H1 (cell line): ENCODE measurements around the gene CCDC83. TPM values are rescaled to one million over a fixed set of nuclear protein-coding genes. Genes with fewer than 3 reads are reported as not detected.
"Not testable (repeated sequence)": the region's sequence is repeated elsewhere in the genome, so short reads cannot be mapped to it uniquely, and the experiment has no call there.

Experiments used
- CTCF ChIA-PET: fragments of 300-600 bp; sonication (Branson Sonifier 250); formaldehyde crosslinking; loops from one replicate; lab custom pipeline; 2021; ENCODE audit not compliant: partially characterized antibody; lab: Charles Lee
- POLR2A ChIA-PET: fragments of 300-600 bp; sonication (Branson Sonifier 250); formaldehyde crosslinking; loops from one replicate; lab custom pipeline; 2021; ENCODE audit warnings: inconsistent platforms; ENCODE audit not compliant: partially characterized antibody; lab: Charles Lee
- DNase-seq, 2 experiments: peaks; one replicate each; pipeline versions ENCODE4 v3.0.0 to v3.0.0-alpha.2; 2010 to 2022; ENCODE audit warnings: low spot score in 2 of 2, low read depth in 1 of 2, mixed read lengths in 1 of 2
- FAIRE-seq: peaks from 2 replicates; lab custom pipeline; 2011; peaks lifted over from hg19 to GRCh38; lab: Jason Lieb, UNC
- H2AFZ ChIP-seq: 2 replicates; pipeline ENCODE4 v1.8.1; 2012; ENCODE audit warnings: low read length, inconsistent platforms
- H2AK5ac ChIP-seq: 2 replicates; pipeline ENCODE4 v1.6.1; 2013; ENCODE audit warnings: low read depth, low read length
- H2BK120ac ChIP-seq: replicated peaks from 2 replicates; pipeline ENCODE3; 2013; ENCODE audit warnings: low read depth, low read length, inconsistent platforms
- H2BK12ac ChIP-seq: 2 replicates; pipeline ENCODE4 v1.6.1; 2013; ENCODE audit warnings: low read depth, low read length
- H2BK15ac ChIP-seq: 2 replicates; pipeline ENCODE4 v1.6.1; 2013; ENCODE audit warnings: low read length
- H2BK20ac ChIP-seq: 2 replicates; pipeline ENCODE4 v1.6.1; 2013; ENCODE audit warnings: low read length
- H2BK5ac ChIP-seq: 2 replicates; pipeline ENCODE4 v1.6.1; 2013; ENCODE audit warnings: low read depth, low read length
- H3K14ac ChIP-seq: 2 replicates; pipeline ENCODE4 v1.6.1; 2013; ENCODE audit warnings: inconsistent platforms; ENCODE audit not compliant: insufficient read length
- H3K18ac ChIP-seq: 2 replicates; pipeline ENCODE4 v1.6.1; 2013; ENCODE audit warnings: low read length; ENCODE audit errors: extremely low read depth
- H3K23ac ChIP-seq: 2 replicates; pipeline ENCODE4 v1.6.1; 2013; ENCODE audit warnings: inconsistent platforms; ENCODE audit not compliant: insufficient read length
- H3K23me2 ChIP-seq: 2 replicates; pipeline ENCODE4 v1.6.1; 2013; ENCODE audit warnings: low read depth, low read length
- H3K27ac ChIP-seq: 2 replicates; pipeline ENCODE4 v1.6.1; 2011; ENCODE audit warnings: low read depth, low read length, inconsistent platforms
- H3K27me3 ChIP-seq, 4 experiments: replicated peaks in 1 of 4; 1 replicate in 1 of 4; 2 replicates in 3 of 4; pipeline versions ENCODE4 v1.6.1 to v1.8.1; 2011 to 2013; ENCODE audit warnings: low read length in 3 of 4, mild to moderate bottlenecking in 3 of 4, inconsistent platforms in 2 of 4, mixed read lengths in 2 of 4, moderate library complexity in 1 of 4; ENCODE audit not compliant: control insufficient read depth in 3 of 4, insufficient read depth in 3 of 4; ENCODE audit errors: extremely low read depth in 1 of 4
- H3K36me3 ChIP-seq, 4 experiments: 2 replicates each; pipeline versions ENCODE4 v1.6.1 to v1.8.1; 2011 to 2013; ENCODE audit warnings: mild to moderate bottlenecking in 4 of 4, low read length in 3 of 4, moderate library complexity in 2 of 4, control low read depth in 1 of 4, inconsistent platforms in 1 of 4; ENCODE audit not compliant: insufficient read depth in 4 of 4, control insufficient read depth in 2 of 4
- H3K4ac ChIP-seq: replicated peaks from 2 replicates; pipeline ENCODE3; 2013; ENCODE audit warnings: low read length, low read depth, mixed read lengths, inconsistent platforms; ENCODE audit not compliant: insufficient read length
- H3K4me1 ChIP-seq, 4 experiments: replicated peaks in 1 of 4; 1 replicate in 1 of 4; 2 replicates in 3 of 4; pipeline versions ENCODE4 v1.6.1 to v1.8.1; 2011 to 2013; ENCODE audit warnings: low read length in 3 of 4, inconsistent platforms in 2 of 4, mixed read lengths in 1 of 4; ENCODE audit not compliant: insufficient read depth in 4 of 4, control insufficient read depth in 3 of 4
- H3K4me2 ChIP-seq, 2 experiments: 2 replicates each; pipeline versions ENCODE4 v1.6.1 to v1.8.1; 2011 to 2013; ENCODE audit warnings: low read depth in 2 of 2, low read length in 2 of 2, control low read depth in 1 of 2, inconsistent platforms in 1 of 2, mild to moderate bottlenecking in 1 of 2; ENCODE audit not compliant: insufficient read depth in 1 of 2
- H3K4me3 ChIP-seq, 4 experiments: fragments of 200-600, 300-600 bp in 1 of 4; sonication (generic), shearing (Covaris generic), sonication (Bioruptor Twin) in 1 of 4; 2 replicates each; pipeline versions ENCODE4 v1.5.1 to v1.8.1; 2011 to 2016; ENCODE audit warnings: low read length in 4 of 4, low read depth in 3 of 4, control low read depth in 2 of 4, inconsistent platforms in 2 of 4, mild to moderate bottlenecking in 2 of 4, mixed read lengths in 1 of 4, moderate library complexity in 1 of 4; ENCODE audit not compliant: insufficient read depth in 2 of 4; ENCODE audit errors: extremely low read depth in 1 of 4
- H3K56ac ChIP-seq: replicated peaks from 2 replicates; pipeline ENCODE3; 2013; ENCODE audit warnings: low read depth, mild to moderate bottlenecking, mixed read lengths, low read length, inconsistent platforms; ENCODE audit not compliant: insufficient read length
- H3K79me1 ChIP-seq: 2 replicates; pipeline ENCODE4 v1.6.1; 2013; ENCODE audit warnings: low read depth, low read length, control low read depth
- H3K79me2 ChIP-seq, 2 experiments: 2 replicates each; pipeline versions ENCODE4 v1.6.1 to v1.8.1; 2012 to 2013; ENCODE audit warnings: low read length in 2 of 2, mild to moderate bottlenecking in 2 of 2, inconsistent platforms in 1 of 2; ENCODE audit not compliant: insufficient read depth in 2 of 2, control insufficient read depth in 1 of 2
- H3K9ac ChIP-seq, 4 experiments: replicated peaks in 1 of 4; 1 replicate in 1 of 4; 2 replicates in 3 of 4; pipeline versions ENCODE4 v1.6.1 to v1.8.1; 2011 to 2013; ENCODE audit warnings: low read depth in 3 of 4, low read length in 3 of 4, control low read depth in 2 of 4, mild to moderate bottlenecking in 2 of 4, moderate library complexity in 2 of 4, inconsistent platforms in 1 of 4; ENCODE audit errors: extremely low read depth in 1 of 4
- H3K9me3 ChIP-seq, 2 experiments: 2 replicates each; pipeline versions ENCODE4 v1.6.1 to v1.8.1; 2012 to 2013; ENCODE audit warnings: mild to moderate bottlenecking in 2 of 2, moderate library complexity in 2 of 2, control low read depth in 1 of 2, inconsistent platforms in 1 of 2, low read depth in 1 of 2, low read length in 1 of 2, mixed read lengths in 1 of 2; ENCODE audit not compliant: insufficient read depth in 2 of 2
- H4K20me1 ChIP-seq, 2 experiments: replicated peaks in 1 of 2; 2 replicates each; pipeline versions ENCODE3 to v1.8.1; 2011 to 2013; ENCODE audit warnings: inconsistent platforms in 2 of 2, low read length in 2 of 2, mild to moderate bottlenecking in 1 of 2; ENCODE audit not compliant: insufficient read depth in 2 of 2, control insufficient read depth in 1 of 2
- H4K5ac ChIP-seq: 2 replicates; pipeline ENCODE4 v1.6.1; 2013; ENCODE audit warnings: low read length, low read depth, mixed read lengths, inconsistent platforms; ENCODE audit not compliant: insufficient read length
- H4K8ac ChIP-seq: 2 replicates; pipeline ENCODE4 v1.8.0; 2013; ENCODE audit warnings: mild to moderate bottlenecking, moderate library complexity, low read length, inconsistent platforms; ENCODE audit not compliant: insufficient read depth; ENCODE audit errors: extremely low read depth
- H4K91ac ChIP-seq: replicated peaks from 2 replicates; pipeline ENCODE3; 2013; ENCODE audit warnings: low read length, mixed read lengths, inconsistent platforms; ENCODE audit not compliant: insufficient read length
- polyA plus RNA-seq, 7 experiments: library from polyadenylated mRNA; depleted of rRNA in 3 of 7; stranded (reverse) in 5 of 7; unstranded in 2 of 7; fragments of >200 nt in 5 of 7; fragments of 200-250 nt in 2 of 7; gene quantifications; 1 replicate in 5 of 7; 2 replicates in 1 of 7; 4 replicates in 1 of 7; pipeline versions ENCODE4 v1.2.1 to v1.2.3, GENCODE V29; 2011 to 2013; ENCODE audit warnings: missing spikeins in 2 of 7, mixed read lengths in 2 of 7
- total RNA-seq: library from RNA; stranded (reverse); fragmentation: NEBNext Ultra II Directional; extraction: Animal tissue kit (Norgen Biotek cat#: 25700); gene quantifications from 2 replicates; pipeline ENCODE4 v1.2.1, GENCODE V29; 2021

CCDC83 gene
- total and polyA plus RNA-seq, 2 of the 8 experiments (the other 6 are each of a cell fraction or from before 2014, with no cell fraction given): not detected

DNA sequence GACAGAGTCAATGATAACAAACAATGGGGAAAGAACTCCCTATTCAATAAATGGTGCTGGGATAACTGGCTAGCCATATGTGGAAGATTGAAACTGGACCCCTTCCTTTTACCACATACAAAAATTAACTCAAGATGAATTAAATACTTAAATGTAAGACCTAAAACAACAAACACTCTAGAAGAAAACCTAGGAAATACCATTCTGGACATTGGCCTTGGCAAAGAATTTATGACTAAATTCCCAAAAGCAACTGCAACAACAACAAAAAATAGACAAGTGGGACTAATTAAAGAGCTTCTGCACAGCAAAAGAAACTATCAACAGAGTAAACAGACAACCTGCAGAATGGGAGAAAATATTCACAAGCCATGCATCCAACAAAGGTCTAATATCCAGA lies 4.4 kb downstream of the CCDC83 start:
- POLR2A ChIA-PET, H2BK120ac ChIP-seq, H3K4me3 ChIP-seq, H2AFZ ChIP-seq, H4K91ac ChIP-seq, H2AK5ac ChIP-seq, H3K79me2 ChIP-seq, H4K20me1 ChIP-seq, H3K14ac ChIP-seq, H3K27ac ChIP-seq, H3K4me1 ChIP-seq, H3K27me3 ChIP-seq, H2BK15ac ChIP-seq, H3K4me2 ChIP-seq, DNase-seq, H3K18ac ChIP-seq, H3K23me2 ChIP-seq, H4K5ac ChIP-seq, H3K79me1 ChIP-seq, H3K23ac ChIP-seq, H4K8ac ChIP-seq, H3K9ac ChIP-seq, CTCF ChIA-PET, H3K56ac ChIP-seq, H2BK20ac ChIP-seq, FAIRE-seq, H2BK5ac ChIP-seq, H3K36me3 ChIP-seq, H3K4ac ChIP-seq, H3K9me3 ChIP-seq, H2BK12ac ChIP-seq: not testable (repeated sequence)
